Lower leg skin (tissue), 3 donors: ENCODE measurements around the gene JOSD1.

ENCODE experiments used
- POLR2A ChIP-seq, 2 donors: fragments of 450-650 bp; IDR thresholded peaks; one replicate each; pipeline ENCODE4 v1.6.1; 2016 to 2017; ENCODE audit warnings: antibody characterized with exemption in 2 of 2, mild to moderate bottlenecking in 1 of 2, moderate library complexity in 1 of 2
- TF ChIP-seq, protein P1 (sequence below), 3 donors: fragments of 450-650 bp; IDR thresholded peaks; one replicate each; pipeline ENCODE4 v1.5.1; 2016; ENCODE audit warnings: antibody characterized with exemption in 3 of 3, mild to moderate bottlenecking in 3 of 3, moderate library complexity in 2 of 3

DNA sequence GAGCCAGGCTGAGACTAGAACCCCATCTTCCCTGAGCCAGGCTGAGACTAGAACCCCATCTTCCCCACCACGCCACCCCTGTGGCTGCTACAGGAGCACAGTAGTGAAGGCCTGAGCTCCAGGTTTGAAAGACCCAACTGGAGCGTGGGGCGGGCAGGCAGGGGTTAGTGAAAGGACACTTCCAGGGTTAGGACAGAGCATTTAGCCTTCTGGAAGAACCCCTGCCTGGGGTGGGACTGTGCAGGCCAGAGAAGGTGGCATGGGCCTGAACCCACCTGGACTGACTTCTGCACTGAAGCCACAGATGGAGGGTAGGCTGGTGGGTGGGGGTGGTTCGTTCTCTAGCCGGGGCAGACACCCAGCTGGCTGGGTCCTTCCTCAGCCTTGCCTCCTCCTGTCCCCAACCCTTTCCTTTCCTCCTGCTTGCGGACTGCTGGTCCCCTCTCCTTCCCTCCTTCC, 31.0 kb upstream of the JOSD1 start:
- TF ChIP-seq, protein P1, sequence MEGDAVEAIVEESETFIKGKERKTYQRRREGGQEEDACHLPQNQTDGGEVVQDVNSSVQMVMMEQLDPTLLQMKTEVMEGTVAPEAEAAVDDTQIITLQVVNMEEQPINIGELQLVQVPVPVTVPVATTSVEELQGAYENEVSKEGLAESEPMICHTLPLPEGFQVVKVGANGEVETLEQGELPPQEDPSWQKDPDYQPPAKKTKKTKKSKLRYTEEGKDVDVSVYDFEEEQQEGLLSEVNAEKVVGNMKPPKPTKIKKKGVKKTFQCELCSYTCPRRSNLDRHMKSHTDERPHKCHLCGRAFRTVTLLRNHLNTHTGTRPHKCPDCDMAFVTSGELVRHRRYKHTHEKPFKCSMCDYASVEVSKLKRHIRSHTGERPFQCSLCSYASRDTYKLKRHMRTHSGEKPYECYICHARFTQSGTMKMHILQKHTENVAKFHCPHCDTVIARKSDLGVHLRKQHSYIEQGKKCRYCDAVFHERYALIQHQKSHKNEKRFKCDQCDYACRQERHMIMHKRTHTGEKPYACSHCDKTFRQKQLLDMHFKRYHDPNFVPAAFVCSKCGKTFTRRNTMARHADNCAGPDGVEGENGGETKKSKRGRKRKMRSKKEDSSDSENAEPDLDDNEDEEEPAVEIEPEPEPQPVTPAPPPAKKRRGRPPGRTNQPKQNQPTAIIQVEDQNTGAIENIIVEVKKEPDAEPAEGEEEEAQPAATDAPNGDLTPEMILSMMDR (IDR thresholded peaks at IDR 0.05), result no peak
- no peak for TF ChIP-seq POLR2A (IDR thresholded peaks at IDR 0.05)
